ENCODE results near the gene TARBP1.

The TARBP1 gene

DNA sequence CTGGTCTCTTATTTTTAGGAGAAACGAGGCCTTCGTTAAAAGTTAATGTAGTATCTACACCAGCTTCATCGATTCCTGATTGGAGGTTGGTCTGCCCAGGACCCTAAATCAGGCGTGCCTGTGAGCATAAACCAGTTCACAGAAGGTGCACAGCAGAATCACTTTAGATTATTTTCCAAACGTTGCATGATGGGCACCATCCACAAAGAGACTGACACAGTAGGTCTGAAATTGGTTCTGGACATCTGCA is 256 bp upstream of the TARBP1 start:
- DNase-seq, result no peak

DNA sequence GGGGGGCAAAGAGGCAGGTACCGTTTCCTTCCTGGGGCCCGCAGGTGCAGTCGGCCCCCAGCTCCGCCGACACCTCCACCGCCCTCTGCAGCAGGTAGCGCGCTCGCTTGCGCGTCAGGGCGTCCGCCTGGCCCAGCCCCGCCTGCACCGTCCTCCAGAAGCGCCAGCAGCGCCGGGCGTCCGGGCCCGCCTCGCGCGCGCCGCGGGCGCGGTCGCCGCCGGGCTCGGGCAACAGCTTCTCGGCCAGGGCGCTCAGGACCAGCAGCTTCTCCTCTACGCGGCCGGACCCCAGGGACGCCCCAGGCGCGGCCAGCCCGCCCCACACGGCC is 863 bp downstream of the TARBP1 start:
- DNase-seq, result peak; percentile 70

GRCh38 chr1:234477386-234478151 is 1.4 kb downstream of the TARBP1 start:
- DNase-seq, result no peak

- DNase-seq, result no peak
Observed at GRCh38 chr1:234476172-234476571, 2.8 kb downstream of the TARBP1 start.

DNA sequence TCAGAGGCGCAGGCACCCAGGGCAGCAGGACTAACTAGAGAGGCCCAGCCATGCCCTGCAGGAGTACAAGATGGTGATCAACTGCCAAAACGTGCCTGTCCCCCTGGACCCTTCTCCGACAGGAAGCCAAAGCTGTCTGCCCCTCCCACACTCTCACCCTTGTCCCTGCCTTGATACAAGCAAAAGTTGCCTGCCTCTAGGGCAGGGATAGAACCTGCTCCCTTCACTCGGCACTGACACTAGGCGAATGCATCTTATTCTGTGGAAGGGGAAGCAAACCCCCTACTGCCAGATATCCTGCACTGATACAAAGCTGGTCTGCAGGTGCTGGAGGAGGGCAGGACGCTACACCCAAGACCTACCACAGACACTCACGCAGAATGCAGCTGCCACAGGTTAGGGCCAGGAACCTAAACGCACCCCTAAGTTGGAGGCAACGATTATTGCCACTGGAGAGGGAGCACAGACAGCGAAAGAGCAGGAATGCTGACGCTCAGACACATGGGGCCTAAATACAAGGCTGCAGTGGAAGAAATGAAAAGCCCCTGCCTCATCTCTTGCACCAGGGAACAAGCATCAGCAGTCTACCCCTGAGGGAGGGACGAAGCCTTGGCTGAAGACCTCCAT is 3.7 kb downstream of the TARBP1 start:
- DNase-seq, result no peak

DNA sequence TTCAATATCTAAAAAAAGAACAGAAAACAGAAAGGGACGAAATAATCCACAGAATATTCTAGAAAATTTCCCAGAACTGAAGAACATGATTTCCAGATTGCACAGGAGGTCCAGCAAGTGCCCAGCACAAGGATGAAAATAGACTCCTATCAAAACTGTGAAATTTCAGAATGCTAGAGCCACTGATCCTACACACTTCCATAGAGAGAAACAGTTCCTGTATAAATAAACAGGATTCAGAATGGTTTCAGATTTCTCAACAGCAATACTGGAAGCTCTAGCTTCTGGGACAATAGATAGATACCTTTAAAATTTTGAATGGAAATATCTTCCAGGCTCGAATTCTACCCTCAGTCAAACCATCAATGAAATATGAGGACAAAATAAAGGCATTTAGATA is 4.6 kb downstream of the TARBP1 start:
- DNase-seq, result no peak

- no peak for DNase-seq
Observed at GRCh38 chr1:234473118-234473517, 5.9 kb downstream of the TARBP1 start.

DNA sequence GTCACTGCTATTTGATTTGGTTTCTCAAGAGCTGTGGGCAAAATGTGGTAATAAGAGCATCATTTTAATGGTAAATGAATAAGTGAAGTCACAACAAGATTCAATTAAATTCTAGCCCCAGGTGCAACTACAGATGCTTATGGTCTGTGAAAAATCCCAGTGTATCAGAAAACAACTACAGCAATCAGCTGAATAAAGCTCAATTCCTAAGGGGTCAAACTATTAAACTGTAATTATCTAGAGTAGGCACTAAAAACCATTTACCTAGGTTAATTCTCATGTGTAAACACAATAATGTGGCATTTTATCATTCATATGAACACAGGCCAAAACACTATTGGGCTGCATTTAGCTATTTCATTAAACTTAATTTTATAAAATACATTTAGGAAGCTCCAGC is 9.6 kb downstream of the TARBP1 start:
- peak; percentile 36 for DNase-seq

- no peak for DNase-seq
Observed at GRCh38 chr1:234468580-234468979, 10.4 kb downstream of the TARBP1 start.

GRCh38 chr1:234467821-234468220 is 11.2 kb downstream of the TARBP1 start:
- no peak for DNase-seq

DNA sequence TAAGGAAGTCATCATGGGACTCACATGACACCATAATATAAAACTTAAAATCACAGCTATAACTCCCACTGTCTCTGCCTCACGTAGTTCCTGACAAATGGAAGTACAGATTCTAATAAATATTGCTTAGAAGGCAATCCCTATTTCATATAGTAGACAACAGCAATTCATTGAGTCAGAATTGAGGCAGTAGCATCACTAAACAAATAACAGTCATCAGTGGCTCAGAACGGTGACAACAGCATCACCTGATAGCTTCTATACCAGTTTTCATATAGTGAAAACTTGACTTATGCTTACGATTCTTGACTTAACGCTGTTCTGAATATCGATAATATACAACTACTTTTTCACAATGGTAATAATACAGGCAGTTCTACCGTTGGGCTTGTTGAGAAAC is 12.0 kb downstream of the TARBP1 start:
- no peak for DNase-seq

- no peak for DNase-seq
Observed at GRCh38 chr1:234463749-234464148, 15.2 kb downstream of the TARBP1 start.

DNA sequence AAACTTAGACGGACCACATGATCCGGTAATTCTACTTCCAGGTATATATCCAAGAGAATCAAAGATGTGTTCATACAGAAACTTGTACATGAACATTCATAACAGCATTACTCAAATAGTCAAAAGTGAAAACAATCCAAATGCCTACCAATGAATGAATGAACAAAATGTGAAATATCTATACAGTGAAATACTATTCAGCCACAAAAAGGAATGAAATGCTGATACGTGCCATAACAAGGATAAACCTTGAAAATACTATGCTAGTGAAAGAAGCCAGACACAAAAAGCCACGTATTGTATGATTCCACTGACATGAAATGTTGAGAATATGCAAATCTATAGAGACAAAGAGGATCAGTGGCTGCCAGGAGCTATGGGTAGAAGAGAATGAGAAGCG is 18.3 kb downstream of the TARBP1 start:
- DNase-seq, result no peak

DNA sequence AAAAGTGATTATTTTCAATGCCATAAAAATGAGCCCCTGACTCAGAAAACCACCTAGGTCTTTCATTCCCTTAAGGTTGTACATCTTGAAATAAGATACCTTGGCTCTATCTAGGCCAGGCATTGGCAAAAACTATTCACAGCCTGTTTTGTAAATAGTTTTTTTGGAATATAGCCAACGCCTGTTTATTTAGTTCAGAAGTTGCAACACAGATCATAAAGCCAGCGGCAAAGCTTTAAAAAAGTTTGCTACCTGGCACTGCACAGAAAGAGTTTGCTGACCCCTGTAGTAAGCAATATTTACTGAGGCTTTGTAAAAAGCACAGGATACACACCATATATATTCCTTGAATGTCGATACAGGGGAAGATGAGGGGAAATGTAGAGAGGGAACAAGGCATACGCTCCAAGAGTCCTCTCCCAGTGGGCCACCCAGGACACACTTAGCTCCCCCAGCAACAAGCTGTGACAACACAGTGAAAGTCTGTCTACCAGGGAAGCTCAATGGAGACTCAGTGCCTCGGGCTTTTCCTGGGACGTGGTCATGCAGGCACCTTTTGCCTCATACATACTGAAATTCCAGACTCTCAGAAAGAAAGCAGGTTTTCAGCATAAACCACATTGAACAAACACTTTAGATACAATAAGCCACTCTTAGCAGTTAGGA is 20.5 kb downstream of the TARBP1 start:
- DNase-seq, result no peak

DNA sequence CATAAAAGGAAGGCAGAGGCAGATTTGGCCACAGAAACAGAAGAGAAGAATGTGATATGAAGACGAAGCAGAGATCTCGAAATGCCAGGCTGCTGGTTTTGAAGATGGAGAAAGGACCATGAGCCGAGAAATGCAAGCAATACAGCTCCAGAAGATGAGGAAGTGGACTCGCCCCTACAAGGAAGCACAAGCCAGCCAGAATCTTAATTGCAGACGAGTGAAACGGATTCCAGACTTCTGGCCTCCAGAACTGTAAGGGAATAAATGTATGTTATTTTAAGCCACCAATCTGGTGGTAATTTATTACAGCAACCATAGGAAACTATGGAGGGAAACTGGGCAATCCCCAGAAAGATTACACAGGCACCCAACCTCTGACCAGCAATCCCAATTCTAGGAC is 24.1 kb downstream of the TARBP1 start:
- DNase-seq, result no peak

- no peak for DNase-seq
Observed at GRCh38 chr1:234452406-234452965, 26.5 kb downstream of the TARBP1 start.

GRCh38 chr1:234440348-234440747 is 38.6 kb downstream of the TARBP1 start:
- no peak for DNase-seq

- no peak for DNase-seq
Observed at GRCh38 chr1:234438579-234438978, 40.4 kb downstream of the TARBP1 start.

DNA sequence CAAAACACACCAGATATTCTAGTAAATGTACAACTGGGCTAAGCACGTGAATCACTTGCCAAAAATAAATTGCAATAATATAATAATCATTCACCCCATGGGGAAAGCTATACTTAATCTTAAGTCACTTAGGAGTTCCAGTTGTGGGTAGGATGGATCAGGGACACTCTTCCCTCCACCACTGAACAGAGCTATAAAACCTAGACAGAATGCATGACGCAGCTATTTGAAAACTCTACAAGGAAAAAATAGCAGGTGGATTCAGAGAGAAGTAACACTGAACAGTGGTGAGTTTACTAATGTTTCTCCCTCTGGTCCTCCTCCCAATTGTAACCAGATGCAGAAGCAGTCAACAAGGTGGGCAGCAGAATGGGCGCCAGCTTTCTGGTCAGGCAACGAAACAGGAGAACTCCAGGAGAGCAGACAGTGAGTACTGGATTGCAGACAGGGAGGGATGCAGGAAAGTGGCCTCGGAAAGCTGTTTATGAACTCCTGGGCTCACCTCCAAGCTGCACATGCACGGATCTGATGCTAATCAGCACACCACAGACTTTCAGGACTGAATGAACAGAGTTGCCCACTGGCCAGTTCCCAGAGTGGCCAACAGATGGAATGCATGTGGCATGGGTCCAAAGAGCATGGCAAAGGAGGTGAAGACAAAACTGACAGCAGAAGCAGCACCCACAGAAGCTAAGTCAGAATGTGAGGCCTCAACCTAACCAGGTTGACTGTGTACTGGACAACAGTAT is 41.4 kb downstream of the TARBP1 start:
- no peak for DNase-seq

DNA sequence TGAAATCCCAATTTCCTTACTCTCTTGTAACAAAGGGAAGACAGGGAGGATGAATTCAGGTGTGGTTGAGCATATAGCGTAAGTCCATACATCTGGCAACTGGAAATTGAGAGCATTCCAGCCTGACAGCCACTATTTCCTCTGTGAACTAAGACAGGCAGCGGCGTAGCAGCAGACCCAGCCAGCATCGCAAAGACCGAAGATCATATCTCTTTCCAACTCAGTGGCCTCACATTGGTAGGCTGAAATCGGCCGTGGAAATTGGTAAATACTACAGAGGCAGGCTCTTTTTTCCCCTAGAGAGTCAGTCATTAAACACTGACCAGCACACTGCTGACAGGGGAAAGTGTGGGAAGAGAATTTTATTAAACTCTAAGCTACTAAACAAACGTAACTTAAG is 43.4 kb downstream of the TARBP1 start:
- DNase-seq, result no peak

DNA sequence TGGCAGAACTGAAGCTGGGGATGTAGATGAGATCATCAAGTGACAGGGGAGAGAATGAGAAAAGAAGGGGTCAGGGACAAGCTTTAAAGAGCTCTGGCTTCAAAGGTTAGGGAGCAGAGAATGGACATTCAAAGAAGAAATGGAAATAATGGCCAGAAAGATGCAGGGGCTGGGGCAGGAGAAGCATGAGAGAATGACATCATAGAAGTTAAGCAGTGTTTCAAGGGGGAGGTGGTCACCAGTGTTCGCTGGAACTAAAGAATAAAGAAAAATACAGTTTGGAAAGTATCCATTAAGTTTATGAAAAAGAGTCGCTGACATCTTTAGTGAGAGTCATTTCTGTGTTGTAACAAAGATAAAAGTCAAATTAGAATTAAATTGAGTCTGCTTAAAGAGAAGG is 44.3 kb downstream of the TARBP1 start:
- DNase-seq, result no peak

- DNase-seq, result no peak
Observed at GRCh38 chr1:234433563-234434285, 45.3 kb downstream of the TARBP1 start.

- DNase-seq, result no peak
Observed at GRCh38 chr1:234431255-234431654, 47.7 kb downstream of the TARBP1 start.
